Renal cortical epithelial cell (primary cell): Measurements from ENCODE around the gene TADA2A. TPM values are rescaled to one million over a fixed set of nuclear protein-coding genes. Genes with fewer than 3 reads are reported as not detected.

Source experiments
- DNase-seq: peaks from one replicate; pipeline ENCODE4 v3.0.0-alpha.2; 2011; ENCODE audit warnings: low read depth
- total RNA-seq: library from RNA; depleted of rRNA; stranded (reverse); fragments of >200 nt; gene quantifications from 2 replicates; pipeline ENCODE4 v1.2.3, GENCODE V29; 2014

The TADA2A gene
- total RNA-seq, 1 donor from 2014 or later, result 14.5 TPM

DNA sequence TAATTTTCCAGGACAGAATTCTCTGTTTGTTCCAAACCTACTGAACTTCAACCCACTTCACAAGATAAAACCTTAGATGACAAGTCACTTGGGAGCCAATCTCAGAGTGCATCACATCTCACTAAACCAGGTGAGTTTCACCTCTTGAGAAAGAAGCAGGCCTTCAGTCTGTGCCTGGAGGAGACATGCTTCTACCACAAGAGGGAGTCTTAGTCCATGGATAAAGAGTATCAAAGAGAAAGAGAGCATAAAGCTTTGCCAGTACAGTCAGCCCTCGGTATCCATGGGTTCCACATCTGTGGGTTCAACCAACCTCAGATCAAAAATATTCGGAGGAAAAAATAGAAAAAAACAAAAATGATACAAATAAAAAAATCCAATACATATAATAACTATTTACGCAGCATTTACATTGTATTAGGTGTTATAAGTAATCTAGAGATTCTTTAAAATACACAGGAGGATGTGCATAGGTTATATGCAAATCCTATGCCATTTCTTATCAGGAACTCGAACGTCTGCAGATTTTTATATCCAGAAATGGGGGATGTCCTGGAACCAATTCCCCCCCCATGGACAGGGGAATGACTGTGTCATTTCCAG is 120.7 kb downstream of the TADA2A start:
- DNase-seq, result peak; percentile 71

Other genes with a start within 250 kb of the TADA2A start
- gene C17orf78, start 30.9 kb upstream of the TADA2A start, total RNA-seq, result not detected in 2 replicates
- 46.4 and 77.5 TPM in 2 replicates for gene ACACA, start 50 bp upstream of the TADA2A start, total RNA-seq
- gene DUSP14, start 83.0 kb downstream of the TADA2A start, total RNA-seq, result 36.5 and 103 TPM in 2 replicates
- 8.5 and 44.3 TPM in 2 replicates for gene SYNRG, start 202.5 kb downstream of the TADA2A start, total RNA-seq
- gene DDX52, start 236.6 kb downstream of the TADA2A start, total RNA-seq, result 48.5 and 64.4 TPM in 2 replicates